GM23338 (cell line): ENCODE measurements around the gene TMEM60. TPM values are rescaled to one million over a fixed set of nuclear protein-coding genes. Genes with fewer than 3 reads are reported as not detected.
A peak's percentile ranks its signal among the peaks of the same experiment; 100 is the strongest.

Source experiments
- ATAC-seq: fragments of 200-7000 bp; cut with Tn5 transposase; 3 replicates; pipeline ENCODE4 v1.9.1; 2020
- DNase-seq: peaks from one replicate; pipeline ENCODE4 v3.0.0-alpha.2; 2015; ENCODE audit warnings: low spot score
- H2AFZ ChIP-seq: fragments of 200-600 bp; sonication (generic); 2 replicates; pipeline ENCODE4 v1.8.0; 2016; ENCODE audit warnings: antibody characterized with exemption, mild to moderate bottlenecking, moderate library complexity
- H3F3A ChIP-seq: fragments of 200-600 bp; sonication (generic); replicated peaks from 2 replicates; pipeline ENCODE4 v1.8.0; 2017; ENCODE audit warnings: antibody characterized with exemption, mixed run types, low read depth
- H3K27ac ChIP-seq: fragments of 200-600 bp; sonication (generic); 2 replicates; pipeline ENCODE4 v1.6.1; 2016; ENCODE audit warnings: low read depth
- H3K27me3 ChIP-seq: fragments of 200-600 bp; sonication (generic); 2 replicates; pipeline ENCODE4 v1.8.0; 2016; ENCODE audit warnings: mild to moderate bottlenecking, mixed run types, moderate library complexity; ENCODE audit not compliant: insufficient read depth
- H3K36me3 ChIP-seq: fragments of 200-600 bp; sonication (generic); 2 replicates; pipeline ENCODE4 v1.8.0; 2016; ENCODE audit warnings: mild to moderate bottlenecking; ENCODE audit not compliant: insufficient read depth
- H3K4me1 ChIP-seq: fragments of 200-600 bp; sonication (generic); 2 replicates; pipeline ENCODE4 v1.8.0; 2016; ENCODE audit warnings: mild to moderate bottlenecking, moderate library complexity; ENCODE audit not compliant: insufficient read depth
- H3K4me2 ChIP-seq: fragments of 200-600 bp; sonication (generic); 2 replicates; pipeline ENCODE4 v1.7.1; 2017; ENCODE audit warnings: mixed run types
- H3K4me3 ChIP-seq: fragments of 200-600 bp; sonication (generic); 2 replicates; pipeline ENCODE4 v1.6.1; 2016; ENCODE audit warnings: mixed run types
- H3K79me2 ChIP-seq: fragments of 200-600 bp; sonication (generic); replicated peaks from 2 replicates; pipeline ENCODE4 v1.8.0; 2017; ENCODE audit warnings: mild to moderate bottlenecking; ENCODE audit not compliant: insufficient read depth
- H3K9me2 ChIP-seq: fragments of 200-600 bp; sonication (generic); 2 replicates; pipeline ENCODE4 v1.8.0; 2017; ENCODE audit not compliant: insufficient read depth
- H4K20me1 ChIP-seq: fragments of 200-600 bp; sonication (generic); replicated peaks from 2 replicates; pipeline ENCODE4 v1.8.0; 2017; ENCODE audit warnings: mild to moderate bottlenecking; ENCODE audit not compliant: insufficient read depth
- H3K27ac Mint-ChIP-seq: 2 replicates; pipeline ENCODE4 v1.8.0; 2020; ENCODE audit warnings: inconsistent platforms, mild to moderate bottlenecking, moderate library complexity, mixed read lengths
- H3K27me3 Mint-ChIP-seq: 3 replicates; pipeline ENCODE4 v1.8.0; 2022; ENCODE audit warnings: low read depth, mild to moderate bottlenecking, moderate library complexity, mixed read lengths, inconsistent platforms; ENCODE audit not compliant: insufficient read depth, poor library complexity
- H3K36me3 Mint-ChIP-seq: 3 replicates; pipeline ENCODE4 v1.8.0; 2021; ENCODE audit warnings: low read depth, mild to moderate bottlenecking, inconsistent platforms, moderate library complexity, mixed read lengths
- H3K4me1 Mint-ChIP-seq: 3 replicates; pipeline ENCODE4 v1.8.0; 2020; ENCODE audit warnings: mild to moderate bottlenecking, inconsistent platforms, mixed read lengths
- H3K4me3 Mint-ChIP-seq: 3 replicates; pipeline ENCODE4 v1.8.0; 2021; ENCODE audit warnings: moderate library complexity, mild to moderate bottlenecking, inconsistent platforms, mixed read lengths
- H3K9me3 Mint-ChIP-seq: 3 replicates; pipeline ENCODE4 v1.8.0; 2020; ENCODE audit warnings: moderate library complexity, mild to moderate bottlenecking, inconsistent platforms, mixed read lengths
- CREB1 ChIP-seq: fragments of 250-450 bp; sonication (Bioruptor Pico); IDR thresholded peaks from 2 replicates; pipeline ENCODE4 v1.5.0; 2020; ENCODE audit warnings: low read depth, mild to moderate bottlenecking, moderate library complexity
- CTCF ChIP-seq, 2 experiments: fragments of 200-600 bp in 1 of 2; sonication (generic) in 1 of 2; conservative IDR thresholded peaks; 2 replicates each; pipeline versions ENCODE4 v1.5.1 to v1.6.1; 2016 to 2017; ENCODE audit warnings: antibody characterized with exemption in 2 of 2, low read depth in 2 of 2, mild to moderate bottlenecking in 2 of 2, moderate library complexity in 1 of 2
- ETS1 ChIP-seq: IDR thresholded peaks from 2 replicates; pipeline ENCODE4 v1.6.1; 2016; ENCODE audit warnings: antibody characterized with exemption
- EZH2 ChIP-seq: fragments of 200-600 bp; sonication (generic); IDR thresholded peaks from one replicate; pipeline ENCODE4 v1.8.0; 2017; ENCODE audit warnings: antibody characterized with exemption, mild to moderate bottlenecking, low read depth; ENCODE audit not compliant: unreplicated experiment
- EZH2phosphoT487 ChIP-seq: fragments of 200-600 bp; sonication (generic); IDR thresholded peaks from one replicate; pipeline ENCODE4 v1.8.1; 2018; ENCODE audit warnings: antibody characterized with exemption; ENCODE audit not compliant: unreplicated experiment
- NANOG ChIP-seq: IDR thresholded peaks from 2 replicates; pipeline ENCODE4 v1.6.1; 2016; ENCODE audit warnings: antibody characterized with exemption, borderline replicate concordance
- POLR2AphosphoS5 ChIP-seq: IDR thresholded peaks from 2 replicates; pipeline ENCODE4 v1.6.1; 2016; ENCODE audit warnings: antibody characterized with exemption, low read depth
- REST ChIP-seq: IDR thresholded peaks from one replicate; pipeline ENCODE4 v1.6.1; 2018; ENCODE audit warnings: antibody characterized with exemption; ENCODE audit not compliant: unreplicated experiment
- STAT1 ChIP-seq: IDR thresholded peaks from one replicate; pipeline ENCODE4 v1.6.1; 2016; ENCODE audit warnings: antibody characterized with exemption; ENCODE audit not compliant: unreplicated experiment
- ZNF114 ChIP-seq: fragments of 250-450 bp; sonication (Bioruptor Pico); IDR thresholded peaks from 2 replicates; pipeline ENCODE4 v1.5.0; 2020; ENCODE audit warnings: mild to moderate bottlenecking, moderate library complexity
- ZNF331 ChIP-seq: fragments of 250-450 bp; sonication (Bioruptor Pico); IDR thresholded peaks from 2 replicates; pipeline ENCODE4 v1.5.0; 2020; ENCODE audit warnings: low read depth, mild to moderate bottlenecking, moderate library complexity
- polyA plus RNA-seq: library from polyadenylated mRNA; unstranded; fragments of >200 nt; fragmentation: Nextera tagmentation; extraction: Ambion mirVana; gene quantifications from 2 replicates; pipeline ENCODE4 v1.2.1, GENCODE V29; 2016
- total RNA-seq: library from RNA; depleted of rRNA; stranded (reverse); fragments of >200 nt; shearing (Covaris generic); gene quantifications from 2 replicates; pipeline ENCODE4 v1.2.3, GENCODE V29; 2014

TMEM60 gene
- total and polyA plus RNA-seq, 2 experiments from 2014 or later, result 29.5 to 68.2 TPM

DNA sequence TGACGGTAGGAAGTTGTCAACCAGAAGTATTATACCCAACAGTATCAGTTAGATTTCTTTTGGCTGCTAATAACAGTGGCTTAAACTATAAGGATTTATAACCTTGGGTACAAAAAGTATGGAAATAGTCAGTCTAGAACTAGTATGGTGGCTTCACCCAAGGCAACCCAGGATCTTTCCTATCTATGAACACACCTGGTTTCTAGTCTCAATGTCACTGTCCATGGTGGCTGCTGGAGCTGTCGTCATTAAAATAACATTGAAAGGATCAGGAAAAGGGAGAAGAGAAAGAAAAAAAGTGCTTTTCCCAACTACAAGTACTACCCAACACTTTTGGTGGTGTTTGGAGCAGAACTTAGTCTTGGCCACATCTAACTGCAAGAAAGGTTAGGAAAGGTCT, 28.1 kb upstream of the TMEM60 start:
- Mint-ChIP-seq H3K27me3 (peaks cover 4% of the 10 kb centered on the region), H3K27ac (no peak overlapping the region), H3K36me3 (peaks cover 12% of the 10 kb centered on the region; the same call in 2 of the 3 replicates), H3K4me3 (no peak overlapping the region), H3K9me3 (peaks cover 20% of the 10 kb centered on the region), H3K4me1 (peaks cover 2% of the 10 kb centered on the region; the same call in 1 of the 3 replicates)
- ATAC-seq (no peak), DNase-seq (peak; percentile 32)
- Histone ChIP-seq H3K27ac (no peak overlapping the region), H4K20me1 (no peaks in the 10 kb centered on the region), H3K79me2 (peaks cover 24% of the 10 kb centered on the region), H3K36me3 (no peaks in the 10 kb centered on the region), H3K4me2 (no peak overlapping the region), H2AFZ (no peak overlapping the region), H3F3A (no peaks in the 10 kb centered on the region), H3K9me2 (no peaks in the 10 kb centered on the region), H3K27me3 (no peaks in the 10 kb centered on the region), H3K4me1 (no peaks in the 10 kb centered on the region; the same call in 1 of the 2 replicates), H3K4me3 (no peak overlapping the region)
- no peak for TF ChIP-seq STAT1
- no peak for TF ChIP-seq CREB1
- no peak for TF ChIP-seq NANOG
- TF ChIP-seq EZH2phosphoT487, result no peak
- peak; percentile 69 for TF ChIP-seq REST
- no peak for TF ChIP-seq ETS1
- TF ChIP-seq EZH2, result no peak
- TF ChIP-seq POLR2AphosphoS5, result no peak
- no peak for TF ChIP-seq ZNF114 (CRISPR knock-in tag)

DNA sequence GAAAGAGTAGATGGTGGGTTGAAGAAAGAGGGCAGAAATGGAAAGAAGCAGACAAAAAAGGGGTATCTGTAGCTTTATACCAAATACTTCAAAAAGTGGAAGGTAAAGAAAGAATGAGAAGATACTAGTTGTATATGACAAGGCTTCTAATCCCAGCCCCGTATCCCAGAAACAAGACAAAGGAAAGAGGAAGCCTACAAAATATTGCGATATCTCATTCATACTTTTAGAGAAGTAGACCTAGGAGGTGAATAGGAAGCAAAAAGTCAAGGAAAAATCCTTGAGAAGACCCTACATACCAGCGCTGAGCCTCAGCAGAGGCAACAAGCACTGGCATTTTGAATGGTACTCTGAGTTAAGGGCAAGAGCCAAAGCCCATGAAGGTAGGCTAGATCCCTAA, 26.9 kb upstream of the TMEM60 start:
- H3K36me3 Mint-ChIP-seq, result peaks cover 24% of the 10 kb centered on the region
- Histone ChIP-seq H4K20me1 (no peaks in the 10 kb centered on the region), H3K27me3 (no peaks in the 10 kb centered on the region), H3K4me3 (no peak overlapping the region), H2AFZ (no peak overlapping the region), H3F3A (no peaks in the 10 kb centered on the region), H3K27ac (no peak overlapping the region), H3K4me2 (no peak overlapping the region), H3K4me1 (no peaks in the 10 kb centered on the region; the same call in 1 of the 2 replicates), H3K79me2 (peaks cover 31% of the 10 kb centered on the region), H3K9me2 (no peaks in the 10 kb centered on the region), H3K36me3 (peaks cover 4% of the 10 kb centered on the region)
- TF ChIP-seq ETS1 (no peak), NANOG (no peak), POLR2AphosphoS5 (no peak), ZNF331 (CRISPR knock-in tag) (no peak), ZNF114 (CRISPR knock-in tag) (no peak), CTCF (conservative IDR thresholded peaks at IDR 0.05; ENCODE audit: low read depth in 2 of 2) (no peak), EZH2 (no peak)
- no peak overlapping the region for H3K4me3 Mint-ChIP-seq
- no peak for DNase-seq
- peaks cover 4% of the 10 kb centered on the region for H3K27me3 Mint-ChIP-seq
- no peaks in the 10 kb centered on the region for H3K4me1 Mint-ChIP-seq
- peaks cover 32% of the 10 kb centered on the region for H3K9me3 Mint-ChIP-seq
- H3K27ac Mint-ChIP-seq, result no peak overlapping the region
- ATAC-seq, result no peak
